Parathyroid adenoma (tissue), 2 donors: ENCODE data around the gene CCDC6.

ENCODE experiments used
- H2AFZ ChIP-seq: fragments of 300-600 bp; sonication (generic); one replicate; pipeline ENCODE4 v1.7.0; 2017; ENCODE audit warnings: antibody characterized with exemption, mild to moderate bottlenecking
- H3K27ac ChIP-seq: fragments of 300-600 bp; sonication (generic); one replicate; pipeline ENCODE4 v1.7.0; 2017
- H3K27me3 ChIP-seq: fragments of 300-600 bp; sonication (generic); one replicate; pipeline ENCODE4 v1.7.0; 2017; ENCODE audit warnings: low read length; ENCODE audit not compliant: control insufficient read depth, insufficient read depth
- H3K36me3 ChIP-seq: fragments of 300-600 bp; sonication (generic); one replicate; pipeline ENCODE4 v1.7.0; 2017; ENCODE audit warnings: low read length; ENCODE audit not compliant: control insufficient read depth, insufficient read depth
- H3K4me1 ChIP-seq: fragments of 300-600 bp; sonication (generic); one replicate; pipeline ENCODE4 v1.7.0; 2017; ENCODE audit warnings: control low read depth
- H3K4me2 ChIP-seq: fragments of 300-600 bp; sonication (generic); one replicate; pipeline ENCODE4 v1.7.0; 2017; ENCODE audit warnings: low read length
- H3K4me3 ChIP-seq: fragments of 300-600 bp; sonication (generic); one replicate; pipeline ENCODE4 v1.7.0; 2017; ENCODE audit warnings: low read depth, low read length
- H3K79me2 ChIP-seq: fragments of 300-600 bp; sonication (generic); one replicate; pipeline ENCODE4 v1.7.0; 2017; ENCODE audit warnings: control low read depth
- H3K9ac ChIP-seq: fragments of 300-600 bp; sonication (generic); one replicate; pipeline ENCODE4 v1.7.0; 2017; ENCODE audit warnings: mild to moderate bottlenecking
- H3K9me3 ChIP-seq: fragments of 300-600 bp; sonication (generic); one replicate; pipeline ENCODE4 v1.7.0; 2017; ENCODE audit warnings: low read length; ENCODE audit not compliant: control insufficient read depth
- CTCF ChIP-seq: fragments of 300-600 bp; sonication (generic); IDR thresholded peaks from one replicate; pipeline ENCODE4 v1.7.0; 2017; ENCODE audit warnings: antibody characterized with exemption, mild to moderate bottlenecking
- donor health status: primary hyperparathyroidism.

CCDC6 gene

DNA sequence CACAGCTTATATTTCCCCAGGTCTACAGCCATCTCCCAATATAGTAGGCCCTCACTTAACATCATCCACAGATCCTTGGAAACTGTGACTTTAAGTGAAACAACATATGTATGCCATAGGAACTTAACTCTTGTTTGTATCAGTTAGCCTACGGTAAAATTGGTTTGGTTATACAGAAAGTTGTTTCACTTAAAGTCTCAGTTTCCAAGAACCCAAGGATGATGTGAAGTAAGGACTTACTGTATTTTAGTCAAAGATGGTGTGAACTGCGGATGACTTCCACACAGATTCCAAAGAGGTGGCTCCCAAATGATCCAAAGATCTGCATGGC is 96.7 kb downstream of the CCDC6 start:
- peaks cover 4% of the 10 kb centered on the region for H3K4me1 ChIP-seq
- H3K4me3 ChIP-seq: no peak overlapping the region
- H3K36me3 ChIP-seq: no peaks in the 10 kb centered on the region
- no peak overlapping the region for H3K9ac ChIP-seq
- no peak overlapping the region for H2AFZ ChIP-seq
- H3K79me2 ChIP-seq: no peaks in the 10 kb centered on the region
- no peak overlapping the region for H3K27ac ChIP-seq
- no peaks in the 10 kb centered on the region for H3K27me3 ChIP-seq
- TF ChIP-seq CTCF: no peak
- no peak overlapping the region for H3K4me2 ChIP-seq
- no peaks in the 10 kb centered on the region for H3K9me3 ChIP-seq

- Histone ChIP-seq H3K4me1 (peaks cover 4% of the 10 kb centered on the region), H3K27me3 (no peaks in the 10 kb centered on the region), H3K9ac (no peak overlapping the region), H3K9me3 (no peaks in the 10 kb centered on the region), H2AFZ (no peak overlapping the region), H3K36me3 (no peaks in the 10 kb centered on the region), H3K4me2 (no peak overlapping the region), H3K4me3 (no peak overlapping the region), H3K79me2 (no peaks in the 10 kb centered on the region), H3K27ac (no peak overlapping the region)
- peak; percentile 78 for TF ChIP-seq CTCF
These were observed 97.3 kb downstream of the CCDC6 start for GRCh38 chr10:59808896-59809643.

DNA sequence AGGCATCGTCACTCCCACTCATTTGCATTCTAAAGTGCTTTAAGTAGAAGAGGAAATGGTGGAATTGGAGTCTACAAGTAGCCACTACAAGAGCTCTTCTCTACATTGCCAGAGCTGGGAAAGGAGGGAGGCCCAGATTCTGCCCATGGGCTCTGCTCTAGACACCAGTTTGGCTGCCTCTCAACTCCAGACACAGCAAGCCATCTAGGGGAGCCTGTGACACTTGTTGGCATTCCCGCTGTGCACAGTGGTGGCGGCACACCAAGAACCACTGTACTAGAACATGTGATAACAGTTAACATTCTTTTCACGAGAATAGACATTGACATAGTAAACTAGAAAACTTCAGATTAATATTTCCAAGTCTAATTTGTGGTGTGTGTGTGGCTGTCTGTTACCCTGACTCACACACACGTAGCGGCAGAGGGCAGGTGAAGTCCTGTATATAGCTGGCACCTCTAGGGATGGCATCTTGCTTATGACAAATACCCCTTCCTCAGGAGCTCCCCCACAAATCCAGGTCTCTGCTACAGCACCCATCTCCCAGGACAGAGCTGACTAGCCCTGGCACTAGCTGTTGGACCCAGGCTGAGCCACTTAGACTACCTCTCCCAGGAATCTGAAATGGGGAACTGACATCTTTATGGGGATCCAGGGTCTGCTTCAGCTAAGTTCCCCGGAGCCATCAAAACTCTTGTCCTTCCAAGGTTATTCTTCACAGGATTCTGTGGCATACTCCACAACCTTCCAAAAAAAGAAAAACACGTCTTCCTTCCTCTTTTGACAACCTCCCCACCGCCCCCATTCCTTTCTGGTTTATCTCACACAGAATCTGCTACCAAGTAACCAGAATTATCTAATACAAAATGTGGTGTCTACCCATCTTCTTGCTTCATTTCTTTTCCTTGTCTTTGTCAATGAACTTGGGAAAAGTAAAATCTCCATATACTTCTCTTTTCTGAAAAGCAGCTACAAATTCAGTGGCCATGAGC is 98.4 kb downstream of the CCDC6 start:
- Histone ChIP-seq H3K27me3 (no peaks in the 10 kb centered on the region), H3K9me3 (no peaks in the 10 kb centered on the region), H3K4me3 (no peak overlapping the region), H2AFZ (no peak overlapping the region), H3K4me1 (peaks cover 4% of the 10 kb centered on the region), H3K9ac (no peak overlapping the region), H3K27ac (no peak overlapping the region), H3K4me2 (peak overlapping the region; percentile 6), H3K79me2 (no peaks in the 10 kb centered on the region), H3K36me3 (no peaks in the 10 kb centered on the region)
- TF ChIP-seq CTCF: no peak

- H3K36me3 ChIP-seq: no peaks in the 10 kb centered on the region
These were observed 101.3 kb downstream of the CCDC6 start for GRCh38 chr10:59805014-59805413.

More at GRCh38 chr10:59805014-59805413, 101.3 kb downstream of the CCDC6 start:
- Histone ChIP-seq H3K4me3 (no peak overlapping the region), H3K27me3 (no peaks in the 10 kb centered on the region), H3K4me1 (peaks cover 4% of the 10 kb centered on the region), H3K79me2 (no peaks in the 10 kb centered on the region), H3K9me3 (no peaks in the 10 kb centered on the region), H2AFZ (peak overlapping the region; percentile 23), H3K27ac (peak overlapping the region; percentile 53), H3K9ac (no peak overlapping the region), H3K4me2 (peak overlapping the region; percentile 0)
- TF ChIP-seq CTCF: peak; percentile 81
